H7 (cell line): ENCODE results near the gene CDX1. TPM values are rescaled to one million over a fixed set of nuclear protein-coding genes. Genes with fewer than 3 reads are reported as not detected.
A peak's percentile ranks its signal among the peaks of the same experiment; 100 is the strongest.

Source experiments
- DNase-seq: peaks from one replicate; pipeline ENCODE4 v3.0.0; 2012
- H3K27me3 ChIP-seq: 2 replicates; pipeline ENCODE4 v1.6.0; 2011; ENCODE audit warnings: mild to moderate bottlenecking, low read length; ENCODE audit not compliant: control insufficient read depth, insufficient read depth
- H3K36me3 ChIP-seq: replicated peaks from 2 replicates; pipeline ENCODE4 v1.5.1; 2011; ENCODE audit warnings: low read length; ENCODE audit not compliant: control insufficient read depth, insufficient read depth
- H3K4me3 ChIP-seq: 2 replicates; pipeline ENCODE4 v1.5.1; 2011; ENCODE audit warnings: low read depth, mild to moderate bottlenecking, control low read depth, low read length, moderate library complexity; ENCODE audit not compliant: insufficient read depth
- total RNA-seq: library from RNA; depleted of rRNA; stranded (reverse); fragments of >200 nt; shearing (Covaris generic); gene quantifications from 2 replicates; pipeline ENCODE4 v1.2.3, GENCODE V29; 2014

Gene CDX1
- total RNA-seq, 1 experiment from 2014 or later = 0.62 TPM

- no peak overlapping the region for H3K4me3 ChIP-seq
- no peaks in the 10 kb centered on the region for H3K36me3 ChIP-seq
- H3K27me3 ChIP-seq = no peaks in the 10 kb centered on the region; the same call in 1 of the 2 replicates
These were observed 18.9 kb upstream of the CDX1 start for GRCh38 chr5:150147670-150148069.

GRCh38 chr5:150148117-150148927 is 18.3 kb upstream of the CDX1 start:
- H3K36me3 ChIP-seq = no peaks in the 10 kb centered on the region
- H3K27me3 ChIP-seq = no peaks in the 10 kb centered on the region; the same call in 1 of the 2 replicates
- no peak for DNase-seq
- H3K4me3 ChIP-seq = no peak overlapping the region

More at GRCh38 chr5:150147670-150148069, 18.9 kb upstream of the CDX1 start:
- no peak for DNase-seq

DNA sequence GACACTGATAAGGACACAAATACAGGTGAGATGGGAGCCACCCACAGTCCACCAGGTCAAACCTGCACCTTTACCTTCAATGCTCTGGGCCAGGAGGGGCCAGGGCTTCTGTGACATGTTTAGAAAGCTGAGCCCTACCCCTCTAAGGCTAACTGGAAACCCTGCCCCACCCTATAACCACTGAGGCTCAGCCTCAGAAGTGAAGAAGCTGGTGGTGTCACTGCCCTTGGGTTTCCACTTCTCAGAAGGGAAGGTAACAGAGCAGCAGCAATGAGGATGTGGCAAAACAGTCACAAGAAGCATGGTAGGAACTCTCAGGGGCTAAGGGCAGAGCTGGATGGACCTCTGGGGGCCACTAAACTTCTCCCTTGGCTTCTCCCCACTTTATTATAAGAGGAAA is 17.0 kb upstream of the CDX1 start:
- Histone ChIP-seq H3K27me3 (no peaks in the 10 kb centered on the region; the same call in 1 of the 2 replicates), H3K4me3 (no peak overlapping the region)
- DNase-seq = no peak

GRCh38 chr5:150152636-150153462 is 13.7 kb upstream of the CDX1 start:
- Histone ChIP-seq H3K27me3 (no peaks in the 10 kb centered on the region; the same call in 1 of the 2 replicates), H3K4me3 (no peak overlapping the region), H3K36me3 (no peaks in the 10 kb centered on the region)
- DNase-seq = no peak

More for the DNA sequence above, 17.0 kb upstream of the CDX1 start:
- H3K36me3 ChIP-seq = no peaks in the 10 kb centered on the region

DNA sequence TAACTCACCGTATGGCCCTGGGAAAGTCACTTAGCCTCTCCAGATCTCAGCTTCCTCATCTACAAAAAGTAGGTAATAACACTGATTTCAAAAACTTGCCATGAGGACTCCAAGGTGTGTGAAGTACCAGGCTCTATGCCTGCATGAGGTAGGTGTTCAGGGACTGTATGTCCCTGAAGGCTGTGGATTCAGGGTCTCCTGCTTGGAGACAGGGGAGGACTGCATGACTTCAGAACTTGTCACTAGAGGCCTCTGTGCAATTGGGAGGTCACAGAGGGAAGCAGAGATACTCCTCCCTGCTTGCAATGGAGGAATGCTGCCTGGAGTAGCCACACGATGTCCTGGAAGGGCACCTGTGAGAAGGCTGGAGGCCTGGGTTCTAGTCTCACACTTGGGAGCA is 13.1 kb upstream of the CDX1 start:
- DNase-seq = no peak
- Histone ChIP-seq H3K27me3 (no peaks in the 10 kb centered on the region; the same call in 1 of the 2 replicates), H3K4me3 (no peak overlapping the region), H3K36me3 (no peaks in the 10 kb centered on the region)

DNA sequence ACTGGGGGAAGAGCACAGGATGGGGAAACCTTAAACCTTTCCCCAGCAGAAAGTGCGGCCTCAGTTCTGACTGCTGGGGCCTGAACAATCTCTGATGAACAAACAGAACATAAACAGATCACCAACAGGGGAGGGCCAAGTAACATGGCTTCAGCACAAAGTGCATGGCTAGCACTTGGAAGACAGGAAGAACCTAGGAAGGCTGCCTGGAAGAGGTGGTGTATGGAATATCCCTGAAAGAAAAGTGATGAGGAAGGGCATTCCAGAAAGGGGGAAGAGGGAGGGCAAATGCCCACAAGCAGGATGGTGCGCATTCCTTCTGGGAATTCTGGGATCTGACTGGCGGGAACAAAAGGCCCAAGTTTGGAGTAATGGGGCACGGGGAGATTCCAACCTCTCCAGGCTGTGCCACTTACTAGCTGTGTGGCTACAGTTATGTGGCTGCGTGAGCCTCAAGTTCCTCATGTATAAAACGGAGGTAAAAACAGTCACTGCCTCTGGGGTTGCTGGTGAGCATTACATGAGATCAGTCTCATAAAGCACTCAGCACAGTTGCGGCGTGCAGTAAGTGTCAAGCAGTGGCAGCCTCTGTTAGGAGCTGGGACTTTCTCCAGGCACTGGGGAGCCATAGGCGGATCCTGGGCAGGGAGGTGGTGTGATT is 12.5 kb upstream of the CDX1 start:
- Histone ChIP-seq H3K27me3 (no peaks in the 10 kb centered on the region; the same call in 1 of the 2 replicates), H3K36me3 (no peaks in the 10 kb centered on the region), H3K4me3 (no peak overlapping the region)
- DNase-seq = no peak

DNA sequence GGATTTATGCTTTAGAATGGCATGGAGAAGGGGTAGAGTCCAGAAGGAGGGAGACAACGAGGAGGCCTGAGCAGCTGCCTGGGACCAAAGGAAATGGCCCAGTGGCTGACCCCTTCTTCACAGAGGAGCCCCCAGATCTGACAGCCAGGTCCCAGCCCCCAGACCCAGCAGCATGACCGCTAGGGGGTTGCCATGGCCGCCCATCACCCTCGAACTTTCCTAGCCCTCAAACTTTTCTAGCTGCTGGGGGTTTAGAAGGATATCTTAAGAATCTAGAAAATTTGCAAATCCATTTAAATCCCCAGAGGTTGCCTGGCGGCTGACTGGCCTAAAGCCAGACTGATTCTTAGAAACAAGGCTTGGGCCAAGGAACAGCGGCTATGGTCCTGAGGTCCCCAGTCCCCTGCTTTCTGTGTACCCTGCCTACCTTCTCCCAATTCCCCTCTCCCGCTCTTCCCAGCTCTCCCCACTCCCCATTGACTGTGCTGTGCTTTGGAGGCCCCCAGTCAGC is 11.9 kb upstream of the CDX1 start:
- DNase-seq = peak; percentile 59
- Histone ChIP-seq H3K4me3 (no peak overlapping the region), H3K36me3 (no peaks in the 10 kb centered on the region), H3K27me3 (no peaks in the 10 kb centered on the region; the same call in 1 of the 2 replicates)

- no peaks in the 10 kb centered on the region for H3K27me3 ChIP-seq
- DNase-seq = peak; percentile 93
- no peaks in the 10 kb centered on the region for H3K36me3 ChIP-seq
- H3K4me3 ChIP-seq = peak within 1 kb of the TSS; percentile 29; the same call in 1 of the 2 replicates
These were observed 11.1 kb upstream of the CDX1 start, which contains the start of gene PDGFRB for GRCh38 chr5:150155258-150156026. Gene PDGFRB (minus strand): TSS chr5:150155845. CDS start chr5:150137047, 18,798 bp downstream.

GRCh38 chr5:150156027-150156368 is 10.6 kb upstream of the CDX1 start:
- no peaks in the 10 kb centered on the region for H3K27me3 ChIP-seq
- H3K36me3 ChIP-seq = no peaks in the 10 kb centered on the region
- peak overlapping the region; percentile 29; the same call in 1 of the 2 replicates for H3K4me3 ChIP-seq
- no peak for DNase-seq

DNA sequence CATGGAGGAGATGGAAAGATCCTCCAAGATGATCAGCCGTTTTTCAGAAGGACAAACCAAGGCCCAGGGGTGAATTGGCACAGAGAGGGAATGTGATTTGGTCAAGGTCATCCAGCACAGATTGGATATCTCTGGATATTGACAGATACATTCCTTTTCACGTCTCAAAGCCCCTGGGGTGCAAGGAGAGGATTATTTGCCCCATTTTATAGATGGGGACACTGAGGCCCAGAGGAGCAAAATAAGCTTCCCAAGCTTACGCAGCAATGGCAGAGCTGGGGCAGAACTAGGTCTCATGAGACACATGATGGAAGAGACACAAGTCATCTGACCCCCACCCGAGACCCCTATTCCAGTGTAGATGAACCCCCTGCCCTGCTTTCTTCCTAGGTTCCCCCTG is 10.0 kb upstream of the CDX1 start:
- no peak for DNase-seq
- no peak overlapping the region for H3K4me3 ChIP-seq
- H3K36me3 ChIP-seq = no peaks in the 10 kb centered on the region
- H3K27me3 ChIP-seq = no peaks in the 10 kb centered on the region

- no peak for DNase-seq
- no peak overlapping the region for H3K4me3 ChIP-seq
- no peaks in the 10 kb centered on the region for H3K27me3 ChIP-seq
- H3K36me3 ChIP-seq = no peaks in the 10 kb centered on the region
These were observed 9.4 kb upstream of the CDX1 start for GRCh38 chr5:150157168-150157567.

- H3K36me3 ChIP-seq = no peaks in the 10 kb centered on the region
- no peak for DNase-seq
- peaks cover 2% of the 10 kb centered on the region for H3K27me3 ChIP-seq
- H3K4me3 ChIP-seq = no peak overlapping the region
These were observed 8.2 kb upstream of the CDX1 start for GRCh38 chr5:150158170-150158949.

DNA sequence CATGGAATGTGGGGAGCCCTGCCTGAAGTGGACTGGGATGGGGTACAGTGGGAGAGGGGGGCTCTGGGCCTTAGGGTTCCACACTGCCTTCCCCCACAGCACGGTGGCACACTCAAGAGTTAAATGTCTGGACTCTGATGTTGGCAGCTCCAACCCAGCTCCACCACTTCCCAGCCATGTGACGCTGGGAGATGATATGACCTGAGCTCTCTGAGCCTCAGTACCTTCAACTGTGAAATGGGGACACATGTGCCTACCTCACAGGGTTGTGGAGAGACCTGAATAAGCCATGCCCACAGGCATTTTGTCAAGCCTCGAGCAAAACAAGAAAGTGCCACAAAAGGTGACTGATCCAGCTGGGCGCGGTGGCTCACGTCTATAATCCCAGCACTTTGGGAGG is 7.5 kb upstream of the CDX1 start:
- Histone ChIP-seq H3K36me3 (no peaks in the 10 kb centered on the region), H3K27me3 (peaks cover 3% of the 10 kb centered on the region), H3K4me3 (no peak overlapping the region)
- DNase-seq = no peak
